ENCODE measurements around the gene DHX57.

DHX57 gene

GRCh38 chr2:38791744-38792143 is 84.0 kb downstream of the DHX57 start:
- Histone ChIP-seq H3K27ac (no peak overlapping the region), H3K9me3 (no peaks in the 10 kb centered on the region), H3K4me3 (no peak overlapping the region), H3K36me3 (no peaks in the 10 kb centered on the region), H3K27me3 (no peaks in the 10 kb centered on the region), H3K4me1 (peaks cover 0 to 3% (median 0%) of the 10 kb centered on the region in 4 donors)
- intact Hi-C loops (cut with DNase I; ENCODE audit: low total_unique reads) = no loop called here
- TF ChIP-seq CTCF (IDR thresholded peaks at IDR 0.05) = no peak
- no peak for DNase-seq

- Histone ChIP-seq H3K4me1 (peaks cover 0 to 3% (median 0%) of the 10 kb centered on the region in 4 donors), H3K9me3 (no peaks in the 10 kb centered on the region), H3K36me3 (no peaks in the 10 kb centered on the region), H3K27me3 (no peaks in the 10 kb centered on the region), H3K4me3 (no peak overlapping the region), H3K27ac (no peak overlapping the region)
- no peak for TF ChIP-seq CTCF (IDR thresholded peaks at IDR 0.05)
- intact Hi-C loops (cut with DNase I; ENCODE audit: low total_unique reads) = no loop called here
- DNase-seq = no peak
Observed at GRCh38 chr2:38789691-38790090, 86.0 kb downstream of the DHX57 start.

GRCh38 chr2:38788306-38788705 is 87.4 kb downstream of the DHX57 start:
- intact Hi-C loops (cut with DNase I; ENCODE audit: low total_unique reads) = no loop called here
- H3K4me1 ChIP-seq = peaks cover 0 to 3% (median 0%) of the 10 kb centered on the region in 4 donors
- no peak overlapping the region for H3K4me3 ChIP-seq
- no peaks in the 10 kb centered on the region for H3K9me3 ChIP-seq
- no peak overlapping the region for H3K27ac ChIP-seq
- no peaks in the 10 kb centered on the region for H3K36me3 ChIP-seq
- DNase-seq = no peak
- no peak for TF ChIP-seq CTCF (IDR thresholded peaks at IDR 0.05)
- no peaks in the 10 kb centered on the region for H3K27me3 ChIP-seq

- Histone ChIP-seq H3K27me3 (no peaks in the 10 kb centered on the region), H3K9me3 (no peaks in the 10 kb centered on the region), H3K27ac (no peak overlapping the region), H3K4me3 (no peak overlapping the region), H3K4me1 (peaks cover 0 to 7% (median 3%) of the 10 kb centered on the region in 4 donors), H3K36me3 (peaks cover 14 to 18% (median 15%) of the 10 kb centered on the region in 3 donors)
- intact Hi-C loops (cut with DNase I; ENCODE audit: low total_unique reads) = no loop called here
- no peak for DNase-seq
- TF ChIP-seq CTCF (IDR thresholded peaks at IDR 0.05) = no peak
Observed at GRCh38 chr2:38783586-38783985, 92.1 kb downstream of the DHX57 start.

DNA sequence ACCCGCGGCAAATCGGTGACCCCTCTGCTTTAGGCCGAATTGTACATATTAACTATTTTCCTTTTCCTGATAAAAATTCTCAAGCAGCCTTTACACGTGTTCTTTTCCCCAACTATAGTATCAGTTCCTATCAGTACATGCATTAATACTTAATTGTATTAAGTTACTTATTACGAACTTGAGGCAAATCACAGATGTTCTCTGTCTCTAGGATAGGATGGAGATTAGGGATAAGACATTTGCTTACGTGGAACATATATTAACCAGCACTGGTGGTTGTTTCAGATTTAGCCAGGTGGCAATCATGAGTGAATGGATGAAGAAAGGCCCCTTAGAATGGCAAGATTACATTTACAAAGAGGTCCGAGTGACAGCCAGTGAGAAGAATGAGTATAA is 97.0 kb downstream of the DHX57 start:
- Histone ChIP-seq H3K27me3 (no peaks in the 10 kb centered on the region), H3K4me3 (peak overlapping the region; percentile 56 to 68), H3K4me1 (peaks cover 0 to 12% (median 4%) of the 10 kb centered on the region in 4 donors), H3K27ac (peak overlapping the region; percentile 62), H3K36me3 (peaks cover 14 to 18% (median 15%) of the 10 kb centered on the region in 3 donors), H3K9me3 (no peaks in the 10 kb centered on the region)
- no peak for DNase-seq
- intact Hi-C loops (cut with DNase I; ENCODE audit: low total_unique reads) = no loop called here
- TF ChIP-seq CTCF (IDR thresholded peaks at IDR 0.05) = no peak

GRCh38 chr2:38776531-38776930 is 99.2 kb downstream of the DHX57 start:
- no peak for TF ChIP-seq CTCF (IDR thresholded peaks at IDR 0.05)
- intact Hi-C loops (cut with DNase I; ENCODE audit: low total_unique reads) = no loop called here
- H3K4me1 ChIP-seq = peaks cover 0 to 12% (median 4%) of the 10 kb centered on the region in 4 donors

More at GRCh38 chr2:38776531-38776930, 99.2 kb downstream of the DHX57 start:
- Histone ChIP-seq H3K27ac (no peak overlapping the region), H3K4me3 (no peak overlapping the region), H3K9me3 (no peaks in the 10 kb centered on the region), H3K36me3 (peaks cover 6 to 9% (median 7%) of the 10 kb centered on the region in 3 donors), H3K27me3 (no peaks in the 10 kb centered on the region)
- no peak for DNase-seq

Measured in tibial artery (tissue), 4 donors.